PC-3 (cell line): Measurements from ENCODE around the gene NEDD4L. TPM values are rescaled to one million over a fixed set of nuclear protein-coding genes. Genes with fewer than 3 reads are reported as not detected.

Source experiments
- ATAC-seq: fragments of 200-7000 bp; cut with Tn5 transposase; 2 replicates; pipeline ENCODE4 v1.9.1; 2020; ENCODE audit warnings: mild to moderate bottlenecking, moderate library complexity
- BruUV-seq: library from RNA; stranded (reverse); fragments of 400-500 nt; replicated peaks from 2 replicates; lab custom pipeline; 2021; lab: Mats Ljungman, UMichigan
- CTCF ChIA-PET: fragments of 300-600 bp; sonication (Branson Sonifier 250); formaldehyde crosslinking; loops from one replicate; lab custom pipeline; 2022; ENCODE audit warnings: antibody characterized with exemption; lab: Charles Lee
- POLR2A ChIA-PET: fragments of 300-600 bp; sonication (Branson Sonifier 250); formaldehyde crosslinking; loops from one replicate; lab custom pipeline; 2022; ENCODE audit warnings: antibody characterized with exemption; ENCODE audit not compliant: unreplicated experiment; lab: Charles Lee
- DNase-seq: peaks from one replicate; pipeline ENCODE4 v3.0.0-alpha.2; 2015
- H2AFZ ChIP-seq: fragments of 300-600 bp; sonication (generic); 2 replicates; pipeline ENCODE4 v1.6.0; 2016; ENCODE audit warnings: antibody characterized with exemption, low read length
- H3F3A ChIP-seq: fragments of 300-600 bp; sonication (generic); one replicate; pipeline ENCODE4 v1.6.0; 2017; ENCODE audit warnings: antibody characterized with exemption, low read length, control low read depth, mild to moderate bottlenecking; ENCODE audit not compliant: unreplicated experiment
- H3K27ac ChIP-seq: fragments of 300-600 bp; sonication (generic); 2 replicates; pipeline ENCODE4 v1.5.1; 2016; ENCODE audit warnings: mild to moderate bottlenecking, low read length
- H3K27me3 ChIP-seq: fragments of 300-600 bp; sonication (generic); 2 replicates; pipeline ENCODE4 v1.6.1; 2016; ENCODE audit warnings: low read length, mixed read lengths
- H3K36me3 ChIP-seq: fragments of 300-600 bp; sonication (generic); 2 replicates; pipeline ENCODE4 v1.6.1; 2016; ENCODE audit warnings: low read depth, mixed run types, low read length, mixed read lengths
- H3K4me1 ChIP-seq: fragments of 300-600 bp; sonication (generic); 2 replicates; pipeline ENCODE4 v1.5.1; 2016; ENCODE audit warnings: low read length; ENCODE audit not compliant: insufficient read depth
- H3K4me2 ChIP-seq: fragments of 300-600 bp; sonication (generic); 2 replicates; pipeline ENCODE4 v1.6.0; 2016; ENCODE audit warnings: low read length
- H3K4me3 ChIP-seq: fragments of 300-600 bp; sonication (generic); 2 replicates; pipeline ENCODE4 v1.5.1; 2016; ENCODE audit warnings: mild to moderate bottlenecking, low read length, mixed read lengths
- H3K79me2 ChIP-seq: fragments of 300-600 bp; sonication (generic); 2 replicates; pipeline ENCODE4 v1.6.1; 2017; ENCODE audit warnings: low read length, mixed read lengths
- H3K9ac ChIP-seq: fragments of 300-600 bp; sonication (generic); 2 replicates; pipeline ENCODE4 v1.6.0; 2016; ENCODE audit warnings: mild to moderate bottlenecking, low read length
- H3K9me2 ChIP-seq: fragments of 300-600 bp; sonication (generic); replicated peaks from 2 replicates; pipeline ENCODE4 v1.6.1; 2016; ENCODE audit warnings: mixed run types, low read length, mixed read lengths
- H3K9me3 ChIP-seq: fragments of 300-600 bp; sonication (generic); 2 replicates; pipeline ENCODE4 v1.6.1; 2016; ENCODE audit warnings: low read length, mixed read lengths
- H4K20me1 ChIP-seq: fragments of 300-600 bp; sonication (generic); 2 replicates; pipeline ENCODE4 v1.6.1; 2016; ENCODE audit warnings: low read length, mixed read lengths
- CTCF ChIP-seq: fragments of 300-600 bp; sonication (generic); conservative IDR thresholded peaks from 2 replicates; pipeline ENCODE4 v1.5.1; 2017; ENCODE audit warnings: antibody characterized with exemption, low read depth, mild to moderate bottlenecking, low read length
- EZH2 ChIP-seq: fragments of 300-600 bp; sonication (generic); IDR thresholded peaks from one replicate; pipeline ENCODE4 v1.6.1; 2017; ENCODE audit warnings: antibody characterized with exemption, mild to moderate bottlenecking, low read length; ENCODE audit not compliant: unreplicated experiment
- EZH2phosphoT487 ChIP-seq: fragments of 300-600 bp; sonication (generic); IDR thresholded peaks from 2 replicates; pipeline ENCODE4 v1.6.1; 2018; ENCODE audit warnings: mild to moderate bottlenecking, antibody characterized with exemption, low read length, borderline replicate concordance
- intact Hi-C: fragments of 100-400 bp; cut with micrococcal nuclease; formaldehyde crosslinking; loops from 2 replicates; pipeline ENCODE4 v1.9.0; 2023
- total RNA-seq: library from RNA; depleted of rRNA; stranded (reverse); fragments of >200 nt; gene quantifications from 2 replicates; pipeline ENCODE4 v1.2.3, GENCODE V29; 2014

The NEDD4L gene
- total RNA-seq, 1 experiment from 2014 or later, result 105 TPM

- H3K9ac ChIP-seq, result no peak overlapping the region
- CTCF ChIA-PET, result no interaction called here
- TF ChIP-seq EZH2phosphoT487 (no peak), CTCF (no peak), EZH2 (no peak)
- no peaks in the 10 kb centered on the region for H4K20me1 ChIP-seq
- no peaks in the 10 kb centered on the region for H3K27me3 ChIP-seq
- no peaks in the 10 kb centered on the region for H3K9me3 ChIP-seq
- no peak overlapping the region for H3K27ac ChIP-seq
- no peak overlapping the region for H2AFZ ChIP-seq
- POLR2A ChIA-PET, result no interaction called here
- no peak for ATAC-seq
- no peaks in the 10 kb centered on the region for H3K36me3 ChIP-seq
- DNase-seq, result no peak
- intact Hi-C loops, result loop anchor here (5.0 kb wide), 1 partner anchor 32 kb away; no protein-coding TSS in a partner anchor
- H3K4me2 ChIP-seq, result no peak overlapping the region
- H3K4me3 ChIP-seq, result no peak overlapping the region
- H3F3A ChIP-seq, result no peaks in the 10 kb centered on the region
- H3K9me2 ChIP-seq, result no peaks in the 10 kb centered on the region
- no peaks in the 10 kb centered on the region for H3K4me1 ChIP-seq
- H3K79me2 ChIP-seq, result no peaks in the 10 kb centered on the region
- no TSS peak for BruUV-seq
Measured at GRCh38 chr18:58409802-58410445, 365.9 kb downstream of the NEDD4L start.

DNA sequence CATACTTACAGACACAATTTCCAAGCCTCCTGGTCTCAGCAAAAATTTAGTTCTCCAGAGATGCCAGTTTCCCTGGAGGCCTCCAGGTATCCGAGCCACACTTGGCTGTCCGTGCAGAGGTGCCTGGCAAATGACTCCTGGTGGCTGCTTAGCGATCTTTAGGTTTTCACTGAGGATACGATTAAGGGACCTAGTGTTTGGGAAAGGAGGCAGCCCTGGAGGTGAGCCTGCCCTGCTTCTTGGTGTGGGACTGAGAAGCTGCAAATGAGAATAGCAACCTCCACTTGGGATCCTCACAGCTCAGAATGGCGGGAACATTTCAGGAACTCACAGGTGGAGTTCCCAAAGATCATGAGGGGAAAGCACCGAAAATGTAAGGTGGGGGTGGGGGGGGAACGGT lies 367.3 kb downstream of the NEDD4L start:
- ATAC-seq (no peak), DNase-seq (no peak)
- H3K9ac ChIP-seq, result no peak overlapping the region
- intact Hi-C loops, result no loop called here
- H4K20me1 ChIP-seq, result no peaks in the 10 kb centered on the region
- BruUV-seq, result no TSS peak
- no peaks in the 10 kb centered on the region for H3K27me3 ChIP-seq
- H3K79me2 ChIP-seq, result no peaks in the 10 kb centered on the region
- peaks cover under 1% of the 10 kb centered on the region; the same call in 1 of the 2 replicates for H3K4me1 ChIP-seq
- H3F3A ChIP-seq, result no peaks in the 10 kb centered on the region
- H3K9me2 ChIP-seq, result no peaks in the 10 kb centered on the region
- ChIA-PET POLR2A (no interaction called here), CTCF (no interaction called here)
- H3K27ac ChIP-seq, result no peak overlapping the region
- no peak for TF ChIP-seq EZH2
- no peaks in the 10 kb centered on the region for H3K36me3 ChIP-seq
- no peak overlapping the region for H3K4me2 ChIP-seq
- no peak overlapping the region for H3K4me3 ChIP-seq
- H3K9me3 ChIP-seq, result no peaks in the 10 kb centered on the region
- H2AFZ ChIP-seq, result no peak overlapping the region

GRCh38 chr18:58412844-58413666 lies 369.0 kb downstream of the NEDD4L start:
- Histone ChIP-seq H3K9ac (no peak overlapping the region), H3K9me3 (no peaks in the 10 kb centered on the region), H3K4me1 (peaks cover 17% of the 10 kb centered on the region), H3K9me2 (no peaks in the 10 kb centered on the region), H3K4me2 (no peak overlapping the region), H3K27me3 (no peaks in the 10 kb centered on the region), H3F3A (no peaks in the 10 kb centered on the region), H3K36me3 (no peaks in the 10 kb centered on the region), H4K20me1 (no peaks in the 10 kb centered on the region), H2AFZ (no peak overlapping the region), H3K79me2 (no peaks in the 10 kb centered on the region), H3K4me3 (no peak overlapping the region), H3K27ac (no peak overlapping the region)
- ChIA-PET CTCF (no interaction called here), POLR2A (no interaction called here)
- no peak for TF ChIP-seq EZH2phosphoT487
- TF ChIP-seq CTCF, result no peak
- no peak for TF ChIP-seq EZH2
- DNase-seq (no peak), ATAC-seq (no peak)
- BruUV-seq, result no TSS peak
- intact Hi-C loops, result no loop called here
